Stimulated activated CD4-positive, alpha-beta T cell treated with anti-CD3 and anti-CD28 coated beads, Interleukin-2, amount 100 ng/mL, for 48 hours (primary cell): ENCODE measurements around the gene SQOR.
"Not testable (repeated sequence)": the region's sequence is repeated elsewhere in the genome, so short reads cannot be mapped to it uniquely, and the experiment has no call there.

Experiments
- DNase-seq, 2 donors: peaks; one replicate each; pipeline ENCODE4 v3.0.0-alpha.2; 2020

SQOR gene

DNA sequence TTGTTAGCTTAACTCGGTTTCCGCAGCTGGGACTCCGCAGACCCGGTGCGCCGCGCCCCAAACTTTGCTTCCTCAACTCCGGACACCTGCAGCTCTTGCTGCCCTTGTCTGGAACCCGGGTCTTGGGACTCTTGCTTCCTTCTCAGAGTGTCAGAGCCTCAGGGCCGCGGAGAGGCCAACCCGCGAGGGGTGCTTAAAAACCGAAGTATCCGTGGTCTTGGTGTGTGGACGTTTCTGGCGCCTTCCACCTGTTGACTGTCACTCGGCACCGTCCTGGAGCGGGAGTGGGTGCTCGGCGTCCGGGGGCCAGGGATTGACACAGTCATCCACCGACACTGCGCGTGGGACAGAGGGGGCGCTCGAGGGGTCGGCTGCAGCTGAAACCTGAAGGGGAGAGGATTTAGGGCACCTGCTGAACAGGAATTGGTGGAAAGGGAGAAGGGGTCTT is 386 bp downstream of the SQOR start:
- DNase-seq: peak; percentile 50 to 58

DNA sequence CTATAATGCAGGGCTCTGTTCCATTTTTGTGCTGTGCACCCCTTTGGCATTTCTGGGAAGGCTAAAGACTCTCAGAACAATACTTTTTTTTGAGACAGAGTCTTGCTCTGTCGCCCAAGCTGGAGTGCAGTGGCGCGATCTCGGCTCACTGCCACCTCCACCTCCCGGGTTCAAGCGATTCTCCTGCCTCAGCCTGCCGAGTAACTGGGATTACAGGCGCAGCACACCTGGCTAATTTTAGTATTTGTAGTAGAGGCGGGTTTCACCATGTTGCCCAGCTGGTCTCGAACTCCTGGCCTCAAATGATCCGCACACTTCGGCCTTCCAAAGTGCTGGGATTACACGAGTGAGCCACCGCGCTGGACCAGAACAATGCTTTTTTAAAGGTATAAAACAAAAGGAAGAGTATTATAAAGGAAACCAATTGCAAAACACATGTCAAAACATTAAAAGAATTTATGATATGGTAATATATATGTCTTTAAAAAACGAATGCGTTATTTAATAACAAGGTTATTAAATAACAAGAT is 999 bp downstream of the SQOR start:
- no peak for DNase-seq

DNA sequence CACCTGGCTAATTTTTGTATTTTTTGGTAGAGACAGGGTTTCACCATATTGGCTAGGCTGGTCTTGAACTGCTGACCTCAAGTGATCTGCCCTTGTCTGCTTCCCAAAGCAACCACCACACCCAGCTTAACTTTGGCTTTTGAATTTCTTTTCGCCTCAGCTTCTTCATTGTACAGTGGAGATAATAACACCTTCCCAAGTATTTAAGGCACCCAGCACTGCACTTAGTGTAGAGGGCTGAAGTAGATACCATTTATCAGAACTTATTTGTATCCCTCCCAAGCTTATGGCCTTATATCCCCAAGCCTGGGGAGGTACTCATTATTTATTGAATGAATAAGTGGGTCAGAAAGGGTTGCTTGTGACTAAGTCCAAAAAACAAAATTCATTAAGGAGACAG is 2.3 kb downstream of the SQOR start:
- no peak for DNase-seq

DNA sequence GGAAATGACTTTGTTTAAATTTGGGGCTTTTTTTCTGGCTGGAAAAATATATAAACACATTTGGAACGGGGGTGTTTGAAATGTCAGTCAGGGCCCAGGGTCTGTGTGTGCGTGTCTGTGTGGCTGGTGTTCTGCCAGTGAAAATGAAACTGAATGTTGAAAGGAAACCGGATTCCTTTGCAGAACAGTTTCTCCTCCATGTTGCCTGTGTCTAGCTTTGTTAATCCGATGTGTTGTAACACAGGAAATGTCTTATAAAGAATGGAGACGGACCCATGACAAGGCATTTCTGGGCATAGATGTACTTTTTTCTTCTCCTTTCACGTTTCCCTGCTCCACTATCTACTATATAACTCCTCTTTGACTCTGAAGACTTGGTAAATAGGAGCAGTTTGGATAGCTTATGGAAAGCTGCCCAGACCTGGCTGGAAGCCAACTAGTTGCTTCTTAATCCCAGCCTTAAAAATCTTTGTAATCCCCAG is 2.8 kb downstream of the SQOR start:
- DNase-seq: peak; percentile 32 to 47

DNA sequence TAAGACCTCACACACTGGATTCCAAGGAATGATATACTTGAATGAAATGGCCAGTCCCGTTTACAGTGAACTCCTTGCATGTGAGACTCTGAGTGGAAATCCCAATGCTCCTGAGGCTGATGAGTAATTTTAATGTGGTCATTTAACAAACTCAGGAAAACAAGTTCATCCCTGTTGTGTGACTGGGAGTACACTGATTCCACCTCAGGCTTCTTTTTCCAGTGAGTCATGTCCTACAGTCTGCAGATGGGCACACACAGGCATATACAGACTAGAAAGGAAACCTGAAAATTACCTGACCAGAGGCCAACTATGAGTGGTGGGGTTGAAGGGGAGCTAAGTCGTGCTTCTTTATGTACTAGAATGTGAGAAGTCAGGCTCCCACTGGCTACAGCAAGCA is 5.8 kb downstream of the SQOR start:
- no peak for DNase-seq

DNA sequence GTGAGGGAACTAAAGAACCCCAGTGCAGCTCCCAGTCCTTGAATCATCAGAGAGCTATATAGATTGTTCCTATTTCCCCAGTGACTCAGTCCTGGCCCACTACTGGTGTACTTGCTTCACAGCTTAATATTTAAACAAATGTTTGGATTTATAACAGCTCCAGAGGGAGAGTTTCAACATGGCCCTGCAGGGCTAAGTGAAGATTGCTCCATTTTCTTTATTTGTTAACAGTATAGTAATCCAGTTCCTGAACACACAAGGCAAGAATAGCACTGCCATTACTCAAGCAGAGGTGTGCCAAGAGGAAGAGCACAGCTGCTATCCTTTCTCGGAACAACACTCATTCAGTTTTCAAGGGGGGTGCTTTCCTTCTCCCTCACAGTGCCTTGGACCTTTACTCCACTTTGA is 6.5 kb downstream of the SQOR start:
- DNase-seq: no peak

DNA sequence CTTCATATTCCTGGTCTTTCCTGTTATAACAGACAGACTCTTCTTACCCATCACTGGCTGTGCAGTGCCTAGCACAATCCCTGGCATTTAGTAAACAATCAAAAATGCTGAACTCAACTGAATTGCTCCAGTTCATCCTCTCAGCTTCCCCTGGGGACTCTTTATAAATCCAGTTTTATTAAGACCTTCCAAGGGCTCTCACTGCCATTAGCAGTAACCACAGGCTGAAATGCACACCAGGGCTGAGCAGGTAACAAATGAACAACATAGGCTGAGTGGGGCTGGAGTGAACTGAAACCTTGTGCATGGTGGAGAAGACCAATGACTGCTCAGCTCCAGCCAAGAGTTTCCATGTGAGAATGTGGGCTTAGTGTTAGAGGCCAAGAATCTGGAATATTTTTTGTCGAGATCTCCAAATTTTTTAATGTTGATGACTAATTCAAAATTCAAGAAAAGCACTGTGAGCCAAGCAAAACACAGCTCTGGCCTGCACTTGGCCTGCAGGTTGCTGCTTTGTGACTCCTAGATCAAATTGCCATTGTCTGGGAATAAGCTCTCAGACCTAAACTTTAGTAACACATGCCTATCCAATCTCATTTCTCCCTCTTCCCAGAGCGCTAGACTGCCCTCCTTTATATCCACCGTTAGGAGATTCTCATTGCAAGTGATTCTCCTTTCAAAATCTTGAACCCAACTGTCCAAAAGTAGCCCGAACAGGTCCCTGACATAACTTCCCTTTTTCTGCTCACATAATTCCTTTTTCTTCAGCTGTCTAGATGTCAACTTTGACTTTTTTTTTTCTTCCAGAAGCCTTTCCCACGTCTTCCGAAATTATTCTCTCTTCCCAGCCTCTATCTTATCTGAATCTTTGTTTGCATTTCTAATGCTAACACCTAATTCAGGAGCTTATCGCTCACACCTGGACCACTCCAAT is 7.4 kb downstream of the SQOR start:
- no peak for DNase-seq

DNA sequence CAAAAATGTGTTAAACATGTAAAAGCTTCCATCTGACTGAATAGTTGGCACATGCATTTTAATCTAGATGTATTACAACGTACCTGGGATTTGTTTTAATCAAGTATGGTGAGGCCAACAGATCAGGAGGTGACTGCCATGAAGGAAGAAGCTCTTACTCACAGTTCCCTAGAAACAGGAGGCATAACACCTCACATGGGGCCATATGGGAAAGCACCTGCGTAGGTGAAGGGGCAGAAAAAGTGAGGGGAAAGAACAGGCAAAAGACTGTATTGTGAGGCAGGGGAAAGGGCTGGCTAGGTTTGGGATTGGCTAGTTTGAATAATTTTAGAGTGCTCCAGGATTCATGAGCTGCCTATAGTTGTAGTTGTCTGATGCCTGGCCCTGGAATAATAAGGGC is 9.6 kb downstream of the SQOR start:
- no peak for DNase-seq

DNA sequence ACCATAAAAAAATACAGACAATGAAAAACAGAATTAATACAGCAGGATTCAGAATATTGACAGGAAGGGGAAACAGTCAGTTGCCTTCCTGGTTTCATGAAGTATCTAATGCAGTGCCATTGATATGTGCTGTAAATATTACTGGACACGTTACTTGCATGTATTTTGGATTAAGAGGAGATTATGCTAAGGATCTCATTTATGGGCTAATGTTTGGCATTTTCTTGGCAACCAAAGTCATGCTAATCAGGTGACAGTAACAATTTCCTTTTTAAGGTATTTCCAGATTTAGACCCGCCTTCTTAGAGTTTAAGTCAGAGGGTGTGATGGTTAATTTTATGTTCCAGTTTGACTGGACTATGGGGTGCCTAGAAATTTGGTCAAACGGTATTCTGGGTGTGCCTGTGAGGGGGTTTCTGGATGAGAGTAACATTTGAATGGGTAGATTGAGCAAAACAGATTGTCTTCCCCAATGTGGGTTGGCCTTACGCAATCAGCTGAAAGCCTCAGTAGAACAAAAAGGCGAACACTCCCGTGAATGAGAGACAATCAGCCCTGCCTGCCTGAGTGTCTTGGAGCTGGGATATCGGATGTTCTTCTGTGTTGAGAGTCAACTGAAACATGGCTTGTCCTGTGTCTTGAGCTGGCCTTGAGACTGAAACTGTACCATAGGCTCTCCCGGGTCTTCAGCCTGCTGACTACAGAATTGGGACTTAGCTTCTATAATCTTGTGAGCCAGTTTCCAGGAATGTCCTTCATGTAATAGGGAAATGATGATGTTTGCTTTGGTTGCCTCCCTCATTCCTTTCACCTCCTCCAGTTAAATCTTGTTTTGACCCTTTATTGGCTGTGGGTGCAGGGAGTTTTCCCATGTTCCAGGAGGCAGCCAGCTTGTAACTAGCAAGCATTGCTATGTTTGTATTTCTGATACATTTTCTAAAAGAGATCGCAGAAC is 10.5 kb downstream of the SQOR start:
- no peak for DNase-seq

DNA sequence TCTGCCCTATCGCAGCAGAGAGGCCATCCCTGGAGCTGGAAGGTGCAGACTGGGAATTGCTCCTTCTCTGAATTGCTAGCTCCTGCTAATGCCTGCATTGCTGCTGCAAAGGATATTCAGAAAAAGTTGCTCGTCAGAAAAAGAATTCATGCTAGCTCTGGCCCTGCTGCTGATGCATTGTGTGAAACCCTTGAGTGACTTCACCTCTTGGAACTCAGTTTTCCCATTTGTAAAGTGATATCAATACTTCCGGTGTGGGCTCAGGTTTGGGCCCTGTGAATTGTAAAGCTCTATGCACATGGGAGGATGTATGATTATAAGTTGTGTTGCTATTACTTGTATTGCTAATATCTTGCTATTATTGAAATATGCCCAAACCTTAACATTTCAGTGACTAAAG is 11.4 kb downstream of the SQOR start:
- no peak for DNase-seq

DNA sequence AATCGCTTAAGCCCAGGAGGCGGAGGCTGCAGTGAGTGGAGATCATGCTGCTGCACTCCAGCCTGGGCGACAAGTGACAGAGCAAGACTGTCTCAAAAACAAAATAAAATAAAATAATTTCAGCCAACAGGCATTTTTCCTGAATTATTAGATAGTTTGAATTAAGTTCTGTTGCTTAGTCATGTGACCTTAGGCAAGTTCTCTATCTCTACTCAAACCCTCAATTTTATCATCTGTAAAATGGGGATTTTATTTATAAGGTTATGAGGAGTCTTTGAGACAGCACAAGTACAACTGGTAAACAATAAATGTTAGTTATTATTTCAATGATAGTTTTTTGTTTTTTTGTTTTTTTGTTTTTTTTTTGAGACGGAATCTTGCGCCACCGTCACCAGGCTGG is 13.0 kb downstream of the SQOR start:
- DNase-seq: no peak

DNA sequence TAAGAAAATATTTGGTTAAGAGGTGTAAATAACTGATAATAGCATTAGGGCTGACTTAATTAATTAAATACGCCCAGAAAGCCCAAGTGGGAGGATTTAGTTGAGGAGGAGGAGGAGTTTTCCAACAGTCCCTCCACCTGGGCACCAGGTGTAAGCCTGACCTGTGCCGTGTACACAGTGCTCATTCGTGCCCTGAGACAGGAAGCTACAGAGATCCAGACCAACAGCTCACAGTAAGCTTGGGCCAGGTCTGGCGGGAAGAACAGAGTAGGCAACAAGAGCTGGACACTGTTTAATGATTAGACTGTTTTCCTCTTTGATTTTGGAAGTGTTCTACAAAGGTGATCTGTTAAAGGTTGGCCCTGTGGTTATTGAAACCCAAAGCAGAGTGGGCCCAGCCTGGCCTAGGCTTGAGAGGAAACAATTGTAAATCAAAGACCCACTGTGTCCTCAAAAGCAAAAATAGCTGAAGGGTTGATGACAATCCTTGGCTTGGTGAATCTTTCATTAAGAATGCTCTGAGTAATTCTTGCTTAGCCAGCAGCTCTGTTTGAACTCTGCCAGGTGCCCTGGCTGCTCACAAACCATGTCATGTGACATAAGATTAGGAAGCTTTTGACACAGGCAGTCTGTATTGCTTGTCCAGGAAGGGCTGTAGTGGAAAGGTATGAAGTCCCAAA is 13.8 kb downstream of the SQOR start:
- no peak for DNase-seq

DNA sequence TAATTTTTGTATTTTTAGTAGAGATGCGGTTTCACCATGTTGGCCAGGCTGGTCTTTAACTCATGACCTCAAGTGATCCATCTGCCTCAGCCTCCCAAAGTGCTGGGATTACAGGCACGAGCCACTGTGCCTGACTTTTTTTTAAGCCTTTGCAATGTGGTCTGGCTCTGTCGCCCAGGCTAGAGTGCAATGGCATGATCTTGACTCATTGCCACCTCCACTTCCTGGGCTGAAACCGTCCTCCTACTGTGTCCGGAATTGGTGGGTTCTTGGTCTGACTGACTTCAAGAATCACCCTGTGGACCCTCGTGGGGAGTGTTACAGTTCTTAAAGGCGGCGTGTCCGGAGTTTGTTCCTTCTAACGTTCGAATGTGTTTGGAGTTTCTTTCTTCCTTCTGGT is 15.2 kb downstream of the SQOR start:
- DNase-seq: not testable (repeated sequence)

DNA sequence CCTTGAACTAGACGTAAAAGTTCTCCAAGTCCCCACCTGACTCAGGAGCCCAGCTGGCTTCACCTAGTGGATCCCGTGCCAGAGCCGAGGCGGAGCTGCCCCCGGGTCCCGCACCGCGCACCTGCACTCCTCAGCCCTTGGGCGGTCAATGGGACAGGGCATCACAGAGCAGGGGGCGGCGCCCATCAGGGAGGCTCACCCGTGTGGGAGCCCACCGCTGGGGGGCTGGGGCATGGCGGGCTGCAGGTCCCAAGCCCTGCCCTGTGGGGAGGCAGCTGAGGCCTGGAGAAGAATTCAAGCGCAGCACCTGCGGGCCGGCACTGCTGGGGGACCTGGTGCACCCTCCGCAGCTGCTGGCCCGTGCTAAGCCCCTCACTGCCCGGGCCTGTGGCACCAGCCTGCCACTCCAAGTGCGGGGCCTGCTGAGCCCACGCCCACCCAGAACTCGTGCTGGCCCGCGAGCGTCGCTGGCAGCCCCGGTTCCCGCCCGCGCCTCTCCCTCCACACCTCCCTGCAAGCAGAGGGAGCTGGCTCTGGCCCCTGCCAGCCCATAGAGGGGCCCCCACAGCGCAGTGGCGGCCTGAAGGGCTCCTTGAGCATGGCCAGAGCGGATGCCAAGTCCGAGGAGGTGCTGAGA is 16.2 kb downstream of the SQOR start:
- no peak for DNase-seq

DNA sequence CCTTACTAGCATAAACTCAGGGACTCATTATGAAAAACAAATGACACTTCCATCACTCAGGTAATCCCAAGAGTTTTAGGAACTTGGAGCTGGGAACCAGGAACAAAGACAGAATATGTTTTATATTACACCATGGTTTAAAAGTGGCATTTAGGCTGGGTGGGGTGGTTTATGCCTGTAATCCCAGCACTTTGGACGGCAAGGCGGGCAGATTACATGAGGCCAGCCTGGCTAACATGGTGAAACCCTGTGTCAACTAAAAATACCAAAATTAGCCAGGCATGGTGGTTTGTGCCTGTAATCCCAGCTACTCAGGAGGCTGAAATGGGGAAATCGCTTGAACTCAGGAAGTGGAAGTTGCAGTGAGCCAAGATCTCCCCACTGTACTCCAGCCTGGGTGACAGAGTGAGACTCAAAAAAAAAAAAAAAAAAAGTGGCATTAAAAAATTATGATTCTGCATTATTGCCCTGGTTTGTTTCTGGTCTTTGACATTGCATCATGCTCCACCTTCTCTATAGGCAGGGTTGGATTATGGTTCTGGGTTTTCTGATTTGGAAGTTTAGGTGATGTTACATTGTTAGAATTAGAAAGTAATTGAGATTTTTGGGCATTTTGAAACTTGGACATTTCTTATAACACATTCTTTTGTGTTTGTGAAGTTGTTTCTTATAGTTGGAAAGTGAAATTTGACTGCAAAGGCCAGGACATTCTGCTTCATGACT is 19.0 kb downstream of the SQOR start:
- DNase-seq: no peak

DNA sequence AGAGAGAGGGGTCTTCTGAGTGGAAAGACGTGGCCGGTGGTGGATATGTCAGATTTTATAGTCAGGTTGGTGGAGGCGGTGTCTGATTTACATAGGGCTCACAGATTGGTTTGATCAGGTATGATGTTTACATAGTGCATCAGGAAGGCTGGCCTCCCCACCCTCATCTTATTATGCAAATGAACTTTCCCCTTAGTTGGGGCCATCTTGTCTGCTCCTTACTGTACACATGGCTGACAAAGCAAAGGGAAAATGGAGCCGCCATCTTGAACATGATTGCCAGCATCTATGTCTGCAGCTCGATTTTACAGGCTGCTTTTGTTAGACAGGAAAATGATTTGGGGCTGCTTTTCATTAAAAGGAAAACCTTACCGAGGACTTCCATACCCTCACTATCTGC is 19.9 kb downstream of the SQOR start:
- DNase-seq: no peak

DNA sequence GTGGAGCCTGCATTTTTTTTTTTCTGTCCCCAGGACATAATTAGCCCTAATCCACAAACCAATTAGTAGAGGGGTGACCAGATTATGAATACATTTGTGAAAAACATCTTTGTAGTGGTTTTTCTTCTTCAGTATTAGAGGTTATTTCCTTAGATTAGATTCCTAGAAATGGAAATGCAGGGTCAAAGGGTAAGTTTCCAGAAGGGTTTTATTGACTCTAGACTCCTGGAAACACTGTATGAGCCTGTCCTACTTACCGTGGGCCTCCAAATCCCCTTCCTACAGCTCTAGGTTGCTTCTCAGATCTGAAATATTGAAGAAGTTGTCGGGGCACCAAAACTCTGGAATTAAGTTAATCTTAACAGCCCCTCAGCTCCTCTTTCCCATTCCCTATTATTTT is 22.4 kb downstream of the SQOR start:
- DNase-seq: no peak

DNA sequence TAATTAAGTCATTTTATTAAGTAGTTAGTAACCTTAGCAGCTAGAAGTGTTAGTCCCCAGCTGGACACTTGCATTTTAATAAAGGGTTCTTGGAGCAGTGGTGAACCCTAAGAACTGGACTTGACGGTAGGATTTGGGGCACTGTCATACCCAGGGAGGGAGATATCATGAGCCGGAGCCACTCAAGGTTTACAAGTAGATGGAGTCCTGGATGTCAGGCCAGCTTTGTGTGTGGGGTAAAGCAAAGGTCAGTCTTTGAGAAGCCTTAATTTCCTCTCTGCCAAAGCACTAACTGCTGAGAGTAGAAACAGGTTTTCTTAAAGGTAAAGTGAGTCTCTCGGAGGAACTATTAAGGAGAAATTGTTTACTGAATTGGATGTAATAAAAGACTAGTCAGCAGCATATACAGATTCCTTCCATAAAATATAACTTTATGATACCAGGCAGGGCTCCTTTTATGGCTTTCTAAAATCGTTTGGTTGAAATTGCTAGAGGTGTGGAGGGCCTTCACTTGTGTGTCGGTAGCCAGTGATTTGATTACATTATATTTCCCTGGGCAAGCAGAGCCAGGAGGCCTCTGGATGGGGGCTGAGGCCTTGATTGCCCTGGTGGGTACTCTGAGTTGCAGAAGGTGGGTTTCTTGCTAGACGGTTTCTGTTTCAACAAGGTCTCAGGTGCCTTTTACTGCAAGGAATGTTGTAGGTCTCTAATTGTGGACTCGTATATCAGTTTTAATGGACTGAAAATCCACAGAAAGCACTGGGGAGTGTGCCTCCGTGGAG is 23.1 kb downstream of the SQOR start:
- no peak for DNase-seq

DNA sequence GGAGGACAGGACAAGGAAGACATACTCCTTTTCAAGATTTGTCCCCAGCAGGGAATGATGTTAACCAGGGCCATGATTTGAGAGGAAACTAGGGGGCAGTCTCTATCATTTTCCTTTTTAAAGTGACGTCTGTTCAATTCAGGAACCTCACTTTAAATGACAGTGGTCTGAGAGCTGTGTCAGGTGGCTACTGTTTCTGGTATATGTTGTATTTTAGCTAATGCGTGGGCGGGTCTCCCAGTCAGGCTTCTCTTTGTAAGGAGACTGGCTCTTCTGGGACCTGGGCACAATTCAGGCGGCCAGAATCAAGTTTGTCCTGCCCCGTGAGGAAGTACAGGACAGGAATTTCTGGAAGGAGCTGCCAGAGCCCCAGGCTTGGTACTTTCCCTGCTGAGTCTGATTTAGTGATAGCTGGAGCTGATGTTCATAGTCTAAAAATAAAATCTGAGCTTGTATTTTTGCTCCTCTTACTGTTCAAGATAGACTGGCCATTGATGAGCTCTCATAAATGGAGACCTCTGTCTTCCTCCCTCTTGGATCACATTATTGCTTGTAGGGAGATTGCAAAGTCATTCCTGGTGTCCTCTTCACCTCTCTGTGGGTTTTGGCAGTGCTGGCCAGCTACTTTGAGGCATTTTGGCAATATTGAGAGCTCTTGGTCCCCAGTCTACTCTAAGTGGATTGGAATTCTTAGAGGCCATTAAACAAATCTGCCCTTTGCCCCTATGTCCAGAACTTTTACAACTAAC is 25.6 kb downstream of the SQOR start:
- DNase-seq: no peak

DNA sequence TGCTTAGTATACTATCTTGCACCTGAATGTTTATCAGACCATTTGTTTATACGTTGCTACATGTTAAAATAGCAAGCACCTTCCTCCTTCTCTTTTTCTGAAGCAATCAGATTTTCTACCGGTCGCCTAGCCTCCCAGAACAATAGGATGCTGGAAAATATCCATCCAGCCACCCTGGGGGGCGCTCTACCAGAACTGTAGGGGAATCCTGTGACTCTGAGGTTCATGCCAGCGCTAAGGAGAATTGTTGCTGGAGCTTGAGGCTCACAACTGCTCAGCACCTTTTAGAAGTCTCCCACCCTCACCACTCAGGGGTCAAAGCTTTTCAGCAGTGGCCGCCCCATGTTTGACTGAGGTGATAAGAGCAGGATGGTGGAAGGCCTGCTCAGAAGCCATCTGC is 27.5 kb downstream of the SQOR start:
- DNase-seq: no peak
